Stimulated activated CD4-positive, alpha-beta T cell treated with anti-CD3 and anti-CD28 coated beads, Interleukin-15, amount 100 ng/mL, for 48 hours (primary cell): ENCODE data around the gene STON2.
"Not testable (repeated sequence)": the region's sequence is repeated elsewhere in the genome, so short reads cannot be mapped to it uniquely, and the experiment has no call there.

Experiments used
- DNase-seq, 2 donors: peaks; one replicate each; pipeline ENCODE4 v3.0.0-alpha.2; 2020; ENCODE audit warnings: low read depth in 2 of 2

The STON2 gene

DNA sequence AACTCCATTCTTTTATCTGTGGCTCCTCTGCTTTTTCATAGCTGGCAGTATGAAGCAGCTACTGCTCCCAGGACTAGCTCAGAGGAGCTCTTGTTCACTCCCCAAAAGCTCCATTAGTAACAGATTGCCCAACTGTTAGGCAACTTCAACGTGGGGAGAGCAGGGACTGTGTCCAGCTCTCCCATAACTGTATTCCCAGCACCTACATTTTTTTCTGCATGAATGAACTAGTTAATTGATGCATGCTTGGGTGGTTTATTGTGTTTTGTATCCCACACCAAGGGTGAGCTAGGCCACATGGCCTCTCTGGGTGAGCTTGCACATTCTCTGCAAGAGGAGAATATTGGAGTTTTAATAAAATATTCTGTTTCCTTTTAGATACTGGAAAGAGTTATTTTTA is 15.2 kb downstream of the STON2 start:
- DNase-seq = no peak

DNA sequence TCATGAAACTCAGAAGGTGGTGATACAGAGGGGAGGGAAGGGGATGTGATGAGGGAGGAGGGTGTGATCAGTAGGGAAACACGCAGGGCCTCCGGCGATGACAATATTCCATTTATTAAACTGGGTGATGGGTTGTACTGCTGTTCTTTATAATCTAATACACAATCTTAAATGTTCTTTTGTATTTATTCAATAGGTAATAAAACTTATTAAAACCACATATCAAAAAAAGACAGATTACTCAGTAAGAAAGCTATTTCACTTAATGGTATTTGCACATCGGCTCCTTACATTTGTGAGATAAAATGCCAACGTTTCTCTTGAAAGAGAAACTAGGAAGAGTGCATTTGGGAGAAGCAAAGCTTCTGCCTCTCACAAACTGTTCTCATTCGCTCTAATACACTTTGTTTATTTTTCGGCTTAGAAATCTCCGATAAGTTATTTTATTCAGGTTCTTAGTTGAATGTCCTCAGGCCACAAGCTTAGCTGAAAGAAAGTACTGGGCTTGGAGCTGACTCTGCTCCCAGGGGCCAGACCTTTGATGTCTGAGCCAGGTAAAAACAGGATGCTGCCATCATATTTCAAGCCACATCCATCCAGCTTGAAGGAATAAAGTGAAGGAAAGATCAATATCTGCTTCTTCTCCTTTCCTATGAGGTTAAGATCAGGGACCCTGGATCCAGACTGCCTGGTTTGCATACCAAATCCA is 17.5 kb downstream of the STON2 start:
- DNase-seq = no peak

DNA sequence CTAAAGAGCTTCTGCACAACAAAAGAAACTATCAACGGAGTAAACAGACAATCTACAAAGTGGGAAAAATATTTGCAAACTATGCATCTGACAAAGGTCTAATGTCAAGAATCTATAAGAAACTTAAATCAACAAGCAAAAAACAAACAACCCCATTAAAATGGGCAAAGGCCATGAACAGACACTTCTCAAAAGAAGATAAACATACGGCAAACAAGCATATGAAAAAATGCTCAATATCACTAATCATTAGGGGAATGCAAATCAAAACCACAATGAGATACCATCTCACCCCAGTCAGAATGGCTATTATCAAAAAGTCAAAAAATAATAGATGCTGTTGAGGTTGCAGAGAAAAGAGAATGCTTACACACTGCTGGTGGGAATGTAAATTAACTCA is 20.1 kb downstream of the STON2 start:
- not testable (repeated sequence) for DNase-seq

DNA sequence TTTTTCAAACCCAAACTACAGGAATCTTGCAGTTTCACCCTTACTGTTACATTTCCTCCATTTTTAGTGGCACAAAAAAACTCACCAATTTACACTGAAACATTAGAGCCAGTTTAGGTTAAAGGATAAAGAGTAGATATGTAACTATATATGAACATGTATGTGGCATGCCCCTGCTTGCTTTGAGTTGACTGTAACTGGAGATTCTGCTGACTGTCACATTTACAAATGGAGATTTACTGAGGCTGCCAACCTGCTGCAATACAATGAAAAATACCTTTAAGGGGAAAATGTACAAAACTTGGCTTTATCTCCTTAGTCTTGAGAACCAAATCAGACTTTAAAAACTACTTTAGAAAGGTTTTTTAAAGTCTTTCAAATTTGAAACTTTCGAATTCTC is 28.3 kb downstream of the STON2 start:
- no peak for DNase-seq

DNA sequence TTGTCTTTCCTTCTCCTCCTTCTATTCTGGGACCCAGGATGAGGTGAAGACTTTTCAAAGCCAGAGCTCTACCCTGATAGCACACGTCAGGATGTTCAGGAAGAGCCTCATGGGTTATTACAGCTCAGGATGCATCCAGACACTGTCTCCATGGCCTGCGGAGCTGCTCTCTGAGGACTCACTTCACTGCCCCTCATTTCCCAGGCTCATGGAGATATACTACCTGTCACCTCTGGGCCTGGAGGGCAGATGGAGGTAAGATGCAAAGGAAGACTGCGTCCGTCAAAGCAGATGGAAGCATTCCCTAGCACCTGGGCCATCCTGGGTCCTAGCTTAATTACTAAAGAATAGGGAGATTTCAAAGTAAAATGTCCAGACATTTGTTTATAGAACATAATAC is 32.6 kb downstream of the STON2 start:
- DNase-seq = no peak

DNA sequence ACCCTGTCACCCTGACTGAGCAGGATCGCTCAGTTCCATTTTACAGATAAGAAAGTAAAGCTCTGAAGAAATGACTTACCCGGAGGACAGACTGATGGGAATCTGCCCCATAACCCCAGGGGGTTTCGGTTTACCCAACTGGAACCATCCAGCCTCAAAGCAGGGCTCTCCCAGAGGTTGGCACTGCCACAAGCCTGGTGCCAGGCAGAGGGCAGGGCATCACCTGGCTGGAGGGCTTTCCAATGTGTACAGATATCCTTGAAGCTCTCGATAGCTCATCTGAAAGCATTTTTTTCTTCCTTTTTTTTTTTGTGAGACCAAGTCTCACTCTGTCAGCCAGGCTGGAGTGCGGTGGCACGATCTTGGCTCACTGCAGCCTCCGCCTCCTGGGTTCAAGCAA is 33.2 kb downstream of the STON2 start:
- no peak for DNase-seq

DNA sequence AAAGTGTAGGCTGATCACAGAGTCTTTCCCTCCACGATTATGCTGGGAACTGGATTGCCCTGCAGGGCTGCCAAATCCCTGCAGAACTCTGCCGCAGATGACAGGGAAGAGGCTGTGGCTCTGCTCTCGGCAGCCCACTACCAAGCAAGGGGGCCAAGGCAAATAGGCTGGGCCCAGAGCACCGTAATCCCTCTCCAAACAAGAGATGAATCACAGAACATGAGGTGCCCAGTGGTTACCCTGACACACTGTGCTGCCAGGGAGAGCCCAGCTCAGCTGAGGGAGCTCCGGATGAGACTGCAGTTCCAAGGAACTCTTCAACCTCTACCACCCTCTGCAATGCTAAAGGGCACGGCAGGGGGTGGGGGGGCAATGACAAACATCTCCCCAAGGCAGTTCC is 33.9 kb downstream of the STON2 start:
- DNase-seq = no peak

DNA sequence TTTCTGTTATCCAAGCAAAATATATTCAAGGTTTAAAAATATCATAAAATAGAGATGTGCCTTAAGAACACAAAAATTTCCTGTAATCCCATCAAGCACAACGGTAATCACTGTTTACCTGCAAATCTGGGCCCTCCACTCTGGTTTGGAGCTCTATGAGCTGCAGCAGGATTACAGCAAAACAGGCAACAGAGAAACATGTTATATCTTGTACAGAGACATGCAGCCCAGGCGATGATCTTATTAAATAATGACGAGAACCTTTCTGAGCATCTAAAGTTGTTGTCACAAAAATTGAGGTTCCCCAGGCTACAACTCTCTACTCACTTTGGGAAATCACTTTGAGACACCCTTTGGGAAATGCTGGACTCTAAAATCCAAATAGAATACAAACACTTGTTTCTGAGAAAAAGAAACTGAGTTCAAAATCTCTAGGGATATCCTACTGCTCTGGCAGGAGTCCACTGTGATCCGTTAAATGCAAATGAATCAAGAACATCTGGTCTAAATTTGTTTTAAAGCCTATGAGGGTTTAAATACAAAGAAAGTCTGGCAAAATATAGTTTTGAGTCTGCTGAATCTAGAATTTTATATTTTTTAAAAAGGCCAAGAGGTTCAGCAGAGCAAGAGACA is 36.3 kb downstream of the STON2 start:
- no peak for DNase-seq

DNA sequence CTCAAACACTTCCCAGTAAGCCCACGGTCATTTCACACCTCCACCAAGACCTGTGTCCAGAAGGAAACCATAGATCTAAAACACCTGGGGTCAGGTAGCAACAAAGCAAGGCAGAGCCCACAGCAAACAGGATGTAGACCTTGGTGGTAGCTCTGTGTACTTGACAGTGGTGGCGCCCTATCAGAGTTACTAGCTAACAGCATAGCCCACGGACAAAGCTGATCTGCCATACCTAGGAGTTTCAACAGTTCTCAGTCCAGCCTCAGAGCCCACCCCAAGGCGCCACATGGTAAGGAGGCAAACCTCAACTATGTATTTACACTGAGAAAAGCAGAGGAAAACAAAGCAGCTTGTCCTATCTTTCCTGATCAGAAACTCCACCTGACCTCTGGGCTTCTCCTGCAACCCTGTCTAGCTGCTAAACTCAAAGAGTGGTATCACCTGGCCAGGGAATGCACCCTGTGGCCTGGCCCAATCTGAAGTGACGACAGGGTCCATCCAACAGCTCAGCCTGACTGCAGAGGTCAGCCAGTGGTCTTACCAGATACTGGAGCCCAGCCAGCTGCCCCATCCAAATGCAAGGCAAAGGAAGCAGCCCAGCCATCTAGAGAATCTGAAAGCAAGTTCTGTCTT is 46.3 kb downstream of the STON2 start:
- DNase-seq = no peak

DNA sequence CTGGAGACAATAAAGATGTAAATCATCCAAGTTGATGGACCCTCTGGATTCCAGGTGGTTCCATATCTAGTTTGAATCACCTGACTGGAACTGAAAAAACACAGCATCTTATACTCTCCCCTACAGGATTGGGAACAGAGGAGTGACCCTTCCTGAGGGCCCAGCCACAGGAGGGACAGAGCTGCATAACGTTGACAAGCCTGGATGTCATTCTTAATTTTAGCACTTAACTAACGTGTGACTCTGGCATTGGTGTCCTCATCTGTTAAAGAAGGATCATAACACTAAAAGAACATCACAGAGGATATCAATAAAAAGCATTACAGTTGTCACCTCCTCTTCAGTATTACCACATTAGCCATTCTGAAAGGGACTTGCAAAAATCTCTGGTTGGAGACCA is 47.7 kb downstream of the STON2 start:
- no peak for DNase-seq

DNA sequence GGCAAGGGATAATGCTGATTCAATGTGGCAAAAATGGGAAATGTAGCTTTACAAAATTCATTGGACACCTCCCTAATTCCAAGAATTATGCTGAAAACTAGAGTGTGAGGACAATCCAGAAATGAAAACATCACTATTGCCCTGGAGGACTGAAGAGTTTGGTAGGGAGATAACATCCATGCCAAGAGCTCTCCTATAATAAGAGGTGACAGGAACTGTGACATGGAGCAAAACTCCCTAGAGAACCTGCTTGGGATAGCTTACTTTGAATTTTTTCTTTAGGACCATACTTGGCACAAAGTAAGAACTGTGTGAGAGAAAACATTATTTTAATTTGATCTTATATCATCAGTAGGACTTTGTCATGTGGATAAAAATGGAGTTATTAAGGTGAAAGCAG is 48.9 kb downstream of the STON2 start:
- DNase-seq = no peak

DNA sequence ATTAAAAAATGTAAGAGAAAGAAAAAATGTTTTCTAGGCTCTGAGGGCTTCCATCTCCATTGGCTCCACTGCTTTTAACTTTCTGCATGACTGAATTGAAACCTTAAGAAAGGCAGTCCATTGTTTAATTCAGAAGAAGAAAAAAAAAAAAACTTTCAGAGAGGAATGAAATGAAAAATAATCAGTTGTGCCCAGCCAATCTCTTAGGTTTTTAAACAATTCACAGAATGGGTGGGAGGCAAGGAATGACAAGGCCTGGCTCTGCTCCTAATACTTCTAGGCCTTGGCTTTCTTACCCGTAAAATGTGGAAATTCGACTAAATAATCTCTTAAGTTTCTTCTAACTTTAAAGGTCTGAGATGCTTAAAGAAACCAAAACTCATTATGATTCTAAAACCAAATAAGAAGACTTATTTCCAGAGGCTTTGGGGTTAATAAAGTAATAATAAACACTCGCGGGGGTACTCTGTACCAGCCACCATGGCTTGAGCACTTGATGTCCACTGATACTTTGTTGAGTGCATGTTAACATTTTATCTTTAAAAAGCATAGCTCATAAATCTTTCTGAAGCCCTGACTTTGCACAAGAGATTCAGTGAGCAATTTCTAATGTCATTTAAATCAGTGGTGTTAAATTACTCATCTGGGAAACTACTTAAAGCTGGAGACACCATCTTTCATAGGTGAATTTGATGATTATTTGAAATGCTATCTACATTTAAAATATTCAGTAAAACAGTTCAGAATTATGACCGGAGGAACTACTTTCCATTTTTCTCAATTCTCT is 49.6 kb downstream of the STON2 start:
- no peak for DNase-seq

DNA sequence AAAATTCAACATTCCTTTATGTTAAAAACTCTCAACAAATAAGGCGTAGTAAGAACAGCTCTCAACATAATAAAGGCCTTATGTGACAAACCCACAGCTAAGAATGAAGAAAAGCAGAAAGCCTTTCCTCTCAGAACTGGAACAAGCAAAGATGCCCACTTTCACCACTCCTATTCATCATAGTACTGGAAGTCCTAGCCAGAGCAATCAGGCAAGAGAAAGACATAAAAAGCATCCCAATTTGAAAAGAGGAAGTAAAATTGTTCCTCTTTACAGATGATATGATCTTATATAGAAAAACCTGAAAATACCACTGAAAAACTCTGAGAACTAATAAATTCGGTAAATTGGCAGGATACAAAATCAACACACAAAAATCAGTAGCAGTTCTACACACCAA is 52.1 kb downstream of the STON2 start:
- no peak for DNase-seq

DNA sequence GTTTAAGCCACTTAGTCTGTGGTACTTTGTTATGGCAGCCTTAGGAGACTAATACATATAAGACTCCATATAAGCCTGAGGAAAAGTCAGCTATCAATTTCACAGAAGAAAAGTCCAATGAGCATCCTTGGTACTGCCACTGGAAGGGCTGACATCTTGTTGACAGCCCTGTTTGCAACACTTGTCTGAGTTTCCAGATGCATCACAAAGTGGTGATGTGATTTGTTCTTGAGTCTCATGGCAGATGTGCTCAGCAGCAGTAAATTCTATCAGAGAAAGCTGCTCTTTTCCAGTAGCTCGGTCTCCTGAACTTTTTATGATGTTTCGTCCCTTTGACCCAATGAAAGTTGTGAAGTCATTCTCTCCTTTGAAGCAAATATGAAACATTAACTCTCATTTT is 54.3 kb downstream of the STON2 start:
- no peak for DNase-seq

DNA sequence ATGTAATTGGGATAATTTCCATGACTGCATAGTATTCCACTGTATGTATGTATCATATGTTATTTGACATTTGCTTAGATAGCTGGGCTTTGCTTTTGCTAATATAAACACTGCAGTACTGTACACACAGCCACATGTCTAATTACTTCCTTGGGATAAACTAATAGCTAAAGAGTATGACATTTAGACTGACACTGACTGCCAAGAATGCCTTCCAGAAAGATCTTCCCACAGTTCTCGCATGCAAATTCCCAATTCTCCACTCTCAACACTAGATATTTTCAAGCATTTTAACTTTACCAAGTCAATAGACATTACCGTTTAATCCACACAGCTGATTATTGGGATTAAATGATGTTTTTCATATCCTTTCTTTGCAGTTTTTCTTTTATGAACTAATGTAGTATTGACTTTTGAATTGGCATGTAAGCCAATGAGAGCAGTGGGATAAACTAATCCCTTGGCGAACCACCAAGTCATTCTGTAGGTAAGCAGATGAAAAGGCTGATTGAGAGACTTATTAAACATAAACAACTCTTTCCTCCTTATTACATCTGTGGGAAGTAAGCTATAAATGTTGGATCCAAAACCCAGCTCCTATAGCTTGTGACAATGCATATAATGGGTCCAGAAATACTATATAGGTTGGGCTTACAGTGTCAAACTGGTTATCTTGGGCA is 55.5 kb downstream of the STON2 start:
- no peak for DNase-seq

DNA sequence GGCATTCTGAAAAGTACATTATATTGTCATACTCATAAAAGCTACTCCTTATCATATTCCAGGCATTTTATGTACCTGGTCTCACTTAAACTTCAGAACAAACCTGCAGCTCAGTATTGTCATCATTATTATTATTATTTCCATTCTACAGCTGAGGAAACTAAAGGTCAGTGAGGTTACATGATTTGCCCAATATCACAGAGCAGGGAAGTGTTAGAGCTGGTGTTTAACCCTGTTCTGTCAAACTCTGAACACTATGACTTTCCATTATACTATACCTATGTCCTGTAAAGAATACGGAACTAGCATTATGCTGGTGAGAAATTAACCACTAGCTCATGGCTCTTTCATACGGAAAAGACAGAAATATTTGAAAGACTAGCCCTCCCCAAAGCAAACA is 56.4 kb downstream of the STON2 start:
- DNase-seq = no peak

DNA sequence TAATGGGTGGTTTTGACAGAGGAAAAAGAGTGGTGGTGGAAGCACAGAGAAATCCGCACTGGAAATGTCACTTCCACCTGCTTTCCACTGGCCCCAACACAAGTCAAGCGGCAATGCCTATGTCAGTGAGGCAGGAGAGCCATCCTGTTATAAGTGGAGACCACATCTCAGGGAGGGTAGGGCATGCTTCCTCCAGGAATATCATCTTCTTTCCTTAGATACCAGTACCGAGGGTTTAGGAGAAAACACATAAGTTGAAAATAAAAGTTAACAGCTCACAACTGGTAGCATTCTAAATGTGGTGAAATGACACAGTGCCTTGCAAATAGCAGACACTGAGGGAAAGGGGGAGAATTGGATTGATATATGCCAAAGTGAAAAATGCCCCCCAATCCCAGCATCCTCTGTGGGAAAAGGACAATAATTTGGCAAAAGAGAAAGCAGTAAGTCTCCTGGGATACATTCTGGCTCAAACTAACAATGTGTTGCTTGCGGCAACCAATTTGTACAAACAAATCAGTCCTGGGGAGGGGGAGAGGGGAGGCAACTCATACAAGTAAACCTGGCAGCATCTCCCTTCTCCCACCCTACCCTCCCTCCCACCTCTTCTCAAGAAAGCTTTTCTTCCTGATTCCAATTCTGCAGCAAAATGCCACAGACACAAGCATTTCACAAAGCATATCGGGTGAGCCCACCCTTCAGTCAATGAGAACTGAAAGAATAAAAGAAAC is 57.1 kb downstream of the STON2 start:
- no peak for DNase-seq

DNA sequence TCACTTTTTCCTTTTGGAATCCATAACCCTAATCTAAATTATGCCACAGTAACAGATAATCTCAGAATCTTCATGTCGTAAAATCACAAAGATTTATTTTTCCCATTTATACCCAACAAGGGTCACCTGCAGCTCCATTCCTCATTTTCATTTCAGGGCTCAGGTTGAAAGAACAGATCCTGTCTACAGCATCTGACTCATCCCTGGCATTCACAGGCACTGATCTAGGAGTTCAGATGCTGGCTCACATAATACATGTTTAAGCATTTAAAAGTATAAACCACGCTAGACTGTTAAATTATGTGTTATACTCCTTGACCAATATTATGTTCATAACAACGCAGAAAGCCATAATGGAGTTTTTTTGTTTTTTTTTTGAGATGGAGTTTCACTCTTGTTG is 58.3 kb downstream of the STON2 start:
- no peak for DNase-seq

DNA sequence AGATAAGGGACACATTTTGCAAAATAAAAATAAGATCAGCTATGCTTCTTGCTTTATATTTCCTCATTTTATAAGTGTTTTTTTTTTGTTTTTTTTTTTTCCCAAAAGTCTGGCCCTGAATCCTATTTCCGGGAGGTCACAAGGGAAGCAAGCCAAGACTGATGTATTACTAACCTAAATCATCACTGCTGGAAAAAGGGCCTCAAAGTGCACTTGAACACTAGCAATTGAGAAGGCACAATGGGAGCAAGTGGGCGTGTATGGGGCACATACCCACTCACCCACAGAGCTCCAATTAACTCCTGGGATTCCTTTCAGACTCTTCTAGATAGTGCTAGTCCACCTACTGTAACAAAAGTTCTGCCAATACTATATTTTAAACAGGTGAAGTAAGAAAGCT is 58.8 kb downstream of the STON2 start:
- no peak for DNase-seq

DNA sequence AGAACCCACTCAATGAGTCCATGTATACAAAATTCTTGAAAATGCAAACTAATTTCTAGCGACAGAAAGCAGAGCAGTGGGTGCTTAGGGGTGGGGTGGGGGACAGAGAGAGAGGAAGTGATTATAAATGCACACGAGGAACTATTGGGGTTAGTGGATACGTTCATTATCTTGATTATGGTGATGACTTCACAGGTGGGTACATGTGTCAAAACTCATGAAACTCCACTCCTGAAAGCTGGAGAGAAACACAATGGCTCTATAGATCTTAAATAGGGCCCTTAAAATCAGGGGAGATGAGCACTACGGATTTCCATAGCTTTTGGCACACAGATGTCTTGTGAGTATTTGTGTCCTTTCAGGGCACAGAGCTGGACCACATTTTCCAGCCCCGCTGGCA is 59.9 kb downstream of the STON2 start:
- no peak for DNase-seq

DNA sequence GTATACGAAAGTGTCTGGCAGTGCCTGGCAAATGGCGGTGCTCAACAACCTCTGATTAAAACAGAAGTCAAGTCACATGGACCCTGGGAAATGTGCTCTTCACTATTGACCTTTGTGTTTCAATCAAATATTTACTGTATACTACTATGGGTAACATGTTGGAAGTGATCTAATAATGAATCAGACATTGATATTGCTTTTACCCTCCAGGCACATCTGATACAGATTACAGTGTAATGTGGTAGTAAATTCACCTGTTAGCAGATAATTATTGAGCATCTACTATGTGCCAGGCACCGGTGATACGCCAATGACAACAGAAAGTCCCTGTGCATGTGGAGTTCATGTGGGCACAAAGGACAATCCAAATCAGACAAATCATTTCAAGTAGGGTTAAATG is 63.1 kb downstream of the STON2 start:
- no peak for DNase-seq
